HCT116 (cell line): ENCODE measurements around the gene GNG12. TPM values are rescaled to one million over a fixed set of nuclear protein-coding genes. Genes with fewer than 3 reads are reported as not detected.

ENCODE experiments used
- ATAC-seq: fragments of 200-7000 bp; cut with Tn5 transposase; 2 replicates; pipeline ENCODE4 v1.9.1; 2020; ENCODE audit warnings: mild to moderate bottlenecking, moderate library complexity
- BruUV-seq: library from RNA; stranded (reverse); fragments of 400-500 nt; replicated peaks from 2 replicates; lab custom pipeline; 2021; lab: Mats Ljungman, UMichigan
- CTCF ChIA-PET: fragments of 300-600 bp; sonication (Branson Sonifier 250); formaldehyde crosslinking; loops from one replicate; lab custom pipeline; 2021; ENCODE audit warnings: antibody characterized with exemption; lab: Charles Lee
- POLR2A ChIA-PET: fragments of 300-600, 350-600 bp; sonication (Branson Sonifier 250); formaldehyde crosslinking; loops from one replicate; lab custom pipeline; 2021; ENCODE audit warnings: antibody characterized with exemption; lab: Charles Lee
- RAD21 ChIA-PET, 2 experiments: fragments of 300-600 bp; sonication (Branson Sonifier 250); formaldehyde crosslinking; loops; one replicate each; lab custom pipeline; 2023; ENCODE audit warnings: low total read pairs in 2 of 2; ENCODE audit not compliant: uncharacterized antibody in 2 of 2, unreplicated experiment in 2 of 2, low non-redundant PET in 1 of 2; lab: Charles Lee
- DNase-seq: peaks from one replicate; pipeline ENCODE4 v3.0.0-alpha.2; 2010; ENCODE audit warnings: low read depth, low spot score
- H2AFZ ChIP-seq: fragments of 200-600 bp; shearing (Covaris generic), sonication (generic); 2 replicates; pipeline ENCODE4 v1.6.1; 2017; ENCODE audit warnings: low read depth, mixed run types, mixed read lengths, antibody characterized with exemption, low read length; ENCODE audit not compliant: poor library complexity, severe bottlenecking
- H3K27ac ChIP-seq: 2 replicates; pipeline ENCODE4 v1.5.1; 2012; ENCODE audit warnings: low read depth, low read length
- H3K27me3 ChIP-seq: fragments of 200-600 bp; sonication (generic); 2 replicates; pipeline ENCODE4 v1.6.1; 2016; ENCODE audit warnings: mixed run types, low read length, mixed read lengths; ENCODE audit not compliant: insufficient read depth
- H3K36me3 ChIP-seq, 2 experiments: fragments of 200-500 bp in 1 of 2; fragments of 200-600 bp in 1 of 2; sonication (Bioruptor generic) in 1 of 2; sonication (generic) in 1 of 2; 2 replicates each; pipeline versions ENCODE4 v1.5.1 to v1.6.1; 2014 to 2016; ENCODE audit warnings: low read length in 2 of 2, inconsistent platforms in 1 of 2, mixed read lengths in 1 of 2, mixed run types in 1 of 2; ENCODE audit not compliant: insufficient read depth in 2 of 2, control insufficient read depth in 1 of 2
- H3K4me1 ChIP-seq, 2 experiments: fragments of 200-600 bp in 1 of 2; sonication (generic) in 1 of 2; 2 replicates each; pipeline versions ENCODE4 v1.5.1 to v1.6.1; 2012 to 2017; ENCODE audit warnings: low read length in 2 of 2, inconsistent platforms in 1 of 2, mild to moderate bottlenecking in 1 of 2, mixed read lengths in 1 of 2, mixed run types in 1 of 2, moderate library complexity in 1 of 2; ENCODE audit not compliant: insufficient read depth in 2 of 2, control insufficient read depth in 1 of 2
- H3K4me2 ChIP-seq: fragments of 200-600 bp; sonication (generic); 2 replicates; pipeline ENCODE4 v1.6.1; 2017; ENCODE audit warnings: mixed run types, low read length, mixed read lengths
- H3K4me3 ChIP-seq, 2 experiments: fragments of 200-600 bp in 1 of 2; sonication (generic) in 1 of 2; replicated peaks in 1 of 2; 2 replicates each; pipeline ENCODE4 v1.5.1; 2011 to 2016; ENCODE audit warnings: low read length in 2 of 2, control low read depth in 1 of 2, low read depth in 1 of 2, mild to moderate bottlenecking in 1 of 2, mixed read lengths in 1 of 2, mixed run types in 1 of 2
- H3K79me2 ChIP-seq: fragments of 200-600 bp; sonication (generic); 2 replicates; pipeline ENCODE4 v1.6.1; 2017; ENCODE audit warnings: mild to moderate bottlenecking, mixed run types, low read length, moderate library complexity, mixed read lengths; ENCODE audit not compliant: insufficient read depth
- H3K9ac ChIP-seq: fragments of 200-600 bp; sonication (generic); 2 replicates; pipeline ENCODE4 v1.6.1; 2016; ENCODE audit warnings: low read length, mixed read lengths
- H3K9me2 ChIP-seq: fragments of 200-600 bp; sonication (generic), shearing (Covaris generic); 2 replicates; pipeline ENCODE4 v1.6.1; 2017; ENCODE audit warnings: mixed run types, mild to moderate bottlenecking, moderate library complexity; ENCODE audit not compliant: insufficient read depth
- H3K9me3 ChIP-seq, 2 experiments: fragments of 200-500 bp in 1 of 2; fragments of 200-600 bp in 1 of 2; sonication (Bioruptor generic) in 1 of 2; sonication (generic) in 1 of 2; 2 replicates each; pipeline ENCODE4 v1.6.1; 2014 to 2017; ENCODE audit warnings: low read length in 2 of 2, mixed read lengths in 2 of 2, inconsistent platforms in 1 of 2, low read depth in 1 of 2, mild to moderate bottlenecking in 1 of 2, mixed run types in 1 of 2, moderate library complexity in 1 of 2; ENCODE audit not compliant: control insufficient read depth in 1 of 2, insufficient read depth in 1 of 2
- H4K20me1 ChIP-seq: fragments of 200-600 bp; sonication (generic), shearing (Covaris generic); 2 replicates; pipeline ENCODE4 v1.6.1; 2017; ENCODE audit warnings: mixed run types, mild to moderate bottlenecking, moderate library complexity; ENCODE audit not compliant: insufficient read depth
- CBX3 ChIP-seq: IDR thresholded peaks from 2 replicates; pipeline ENCODE4 v1.6.1; 2012; ENCODE audit warnings: low read depth
- CEBPB ChIP-seq: IDR thresholded peaks from 2 replicates; pipeline ENCODE4 v1.6.1; 2012; ENCODE audit warnings: low read depth
- FOSL1 ChIP-seq: IDR thresholded peaks from 2 replicates; pipeline ENCODE4 v1.6.1; 2012; ENCODE audit warnings: low read depth
- JUND ChIP-seq: IDR thresholded peaks from 2 replicates; pipeline ENCODE4 v1.6.1; 2012
- RAD21 ChIP-seq: IDR thresholded peaks from 2 replicates; pipeline ENCODE4 v1.6.1; 2012; ENCODE audit warnings: low read depth, mild to moderate bottlenecking
- SP1 ChIP-seq: IDR thresholded peaks from 2 replicates; pipeline ENCODE4 v1.6.1; 2012; ENCODE audit warnings: low read depth
- TCF7L2 ChIP-seq: IDR thresholded peaks from 2 replicates; pipeline ENCODE4 v1.7.0; 2011; ENCODE audit warnings: borderline replicate concordance, inconsistent platforms; ENCODE audit not compliant: insufficient read depth, insufficient read length; ENCODE audit errors: extremely low read depth
- ZNF274 ChIP-seq: fragments of 200-500 bp; sonication (Bioruptor generic); IDR thresholded peaks from 2 replicates; pipeline ENCODE4 v1.6.1; 2014; ENCODE audit warnings: mild to moderate bottlenecking, low read depth, low read length, inconsistent platforms
- intact Hi-C: fragments of 100-400 bp; cut with micrococcal nuclease; formaldehyde crosslinking; loops from 2 replicates; pipeline ENCODE4 v1.10.0; 2022
- total RNA-seq: library from RNA; stranded (reverse); gene quantifications from one replicate; pipeline ENCODE4 v1.2.1, GENCODE V29; 2021; ENCODE audit not compliant: unreplicated experiment
- TF ChIP-seq, protein P1 (sequence below): IDR thresholded peaks from 2 replicates; pipeline ENCODE4 v1.6.1; 2012

Gene GNG12
- total RNA-seq, 1 experiment from 2014 or later = 49.6 TPM

DNA sequence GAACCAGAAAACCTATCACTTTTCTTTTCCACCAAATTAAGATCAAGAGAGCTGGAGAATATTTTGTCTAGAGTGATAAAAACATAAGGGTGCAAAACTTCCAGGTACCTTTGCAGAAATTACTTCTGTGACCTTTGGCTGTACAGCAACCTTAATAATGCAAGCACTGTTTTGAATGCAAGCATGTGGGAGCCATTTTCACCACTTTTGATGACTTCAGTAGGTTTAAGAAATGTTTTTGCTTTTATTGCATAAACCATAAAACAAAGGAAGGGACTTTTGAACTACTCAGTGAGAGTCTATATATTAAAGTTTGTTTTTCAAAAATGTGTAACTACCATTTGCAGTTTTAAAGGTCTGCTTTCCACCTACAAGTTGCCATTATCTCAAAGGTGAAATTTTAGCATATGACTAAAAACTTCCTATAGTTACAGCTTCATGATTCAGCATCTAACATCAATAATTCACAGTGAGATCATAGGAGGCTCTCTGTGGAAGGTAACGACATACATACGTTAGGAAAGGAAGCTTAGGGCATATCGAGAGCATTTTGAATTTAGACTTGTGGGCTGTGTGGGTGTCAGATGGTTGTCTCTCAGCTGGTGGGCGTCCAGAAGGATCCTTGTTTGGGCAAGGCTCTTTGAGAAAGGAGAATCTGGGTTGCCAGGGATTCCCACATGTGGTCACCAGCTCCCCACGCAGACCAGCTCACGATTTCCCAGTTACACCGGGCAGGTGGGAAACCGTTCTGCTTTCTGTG, 149.3 kb downstream of the GNG12 start:
- no peak for ATAC-seq
- H3K36me3 ChIP-seq = peaks cover 15 to 17% of the 10 kb centered on the region in 2 experiments
- peak overlapping the region; percentile 21 for H3K27ac ChIP-seq
- no peaks in the 10 kb centered on the region for H3K27me3 ChIP-seq
- no TSS peak for BruUV-seq
- H3K9me3 ChIP-seq = no peaks in the 10 kb centered on the region
- H3K9ac ChIP-seq = peak overlapping the region; percentile 33
- DNase-seq = no peak
- peak overlapping the region in 1 of 2 experiments; percentile 91; a peak in 2 of 4 replicates for H3K4me3 ChIP-seq
- H3K9me2 ChIP-seq = no peaks in the 10 kb centered on the region
- peaks cover 28 to 50% of the 10 kb centered on the region in 2 experiments for H3K4me1 ChIP-seq
- ChIA-PET POLR2A (interaction anchor here (0.9 to 6.3 kb wide), 18 partner anchors 9 to 759 kb away, joined by 3 to 50 read pairs (median 4); partner anchors contain the start of genes DNAI4 and MIER1), RAD21 (interaction anchor here (1.1 to 3.0 kb wide), 5 partner anchors 16 to 151 kb away, joined by 3 to 10 read pairs (median 6); no protein-coding TSS in a partner anchor), CTCF (interaction anchor here (1.3 to 1.7 kb wide), 3 partner anchors 10 to 76 kb away, joined by 4 to 14 read pairs (median 10); no protein-coding TSS in a partner anchor)
- intact Hi-C loops = loop anchor here (10.0 kb wide), 3 partner anchors 119 to 701 kb away; partner anchors contain the start of gene GNG12
- peaks cover 31% of the 10 kb centered on the region for H3K79me2 ChIP-seq
- H2AFZ ChIP-seq = peak overlapping the region; percentile 86
- peak overlapping the region; percentile 90 for H3K4me2 ChIP-seq
- H4K20me1 ChIP-seq = peaks cover 4% of the 10 kb centered on the region; the same call in 1 of the 2 replicates
- TF ChIP-seq RAD21 = no peak
- peak; percentile 55; the same call in 1 of the 2 replicates for TF ChIP-seq FOSL1

DNA sequence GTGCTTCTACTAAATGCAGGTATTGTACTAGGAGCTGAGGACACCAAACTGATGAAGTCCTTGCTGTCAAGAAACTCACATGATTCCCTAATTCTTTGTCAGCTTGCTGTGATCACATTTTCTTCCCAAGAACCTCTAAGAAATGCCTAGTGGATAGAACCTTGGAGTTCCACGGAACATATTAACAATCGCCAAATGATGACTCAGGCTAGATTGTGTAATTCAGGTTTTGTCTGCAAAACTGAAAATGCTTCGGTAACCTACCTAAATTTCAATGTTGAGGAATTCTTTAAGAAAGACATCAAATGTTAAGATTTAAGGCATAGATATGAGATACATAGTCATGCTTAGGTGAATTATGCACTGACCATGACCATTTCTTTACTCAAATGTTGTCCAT, 150.0 kb downstream of the GNG12 start:
- H3K9me3 ChIP-seq = no peaks in the 10 kb centered on the region
- H3K79me2 ChIP-seq = peaks cover 31% of the 10 kb centered on the region
- no peak overlapping the region for H3K4me3 ChIP-seq
- no TSS peak for BruUV-seq
- ATAC-seq (no peak), DNase-seq (no peak)
- intact Hi-C loops = loop anchor here (10.0 kb wide), 3 partner anchors 119 to 701 kb away; partner anchors contain the start of gene GNG12
- no peak overlapping the region for H3K27ac ChIP-seq
- H3K4me2 ChIP-seq = peak overlapping the region; percentile 90
- peaks cover 4% of the 10 kb centered on the region; the same call in 1 of the 2 replicates for H4K20me1 ChIP-seq
- peaks cover 12 to 13% of the 10 kb centered on the region in 2 experiments for H3K36me3 ChIP-seq
- CTCF ChIA-PET = interaction anchor here (1.3 kb wide), 1 partner anchor 77 kb away, joined by 4 read pairs; no protein-coding TSS in a partner anchor
- H2AFZ ChIP-seq = peak overlapping the region; percentile 86
- no peaks in the 10 kb centered on the region for H3K27me3 ChIP-seq
- H3K9ac ChIP-seq = no peak overlapping the region
- peaks cover 28 to 44% of the 10 kb centered on the region in 2 experiments for H3K4me1 ChIP-seq
- POLR2A ChIA-PET = interaction anchor here (1.6 to 6.3 kb wide), 4 partner anchors 9 to 146 kb away, joined by 3 to 50 read pairs (median 9); no protein-coding TSS in a partner anchor
- no peaks in the 10 kb centered on the region for H3K9me2 ChIP-seq
- RAD21 ChIA-PET = interaction anchor here (1.0 to 1.3 kb wide), 3 partner anchors 77 kb away, joined by 3 read pairs; no protein-coding TSS in a partner anchor
- TF ChIP-seq CEBPB (peak; percentile 97), SP1 (peak; percentile 60; the same call in 1 of the 2 replicates), JUND (peak; percentile 78), FOSL1 (peak; percentile 78), TCF7L2 (no peak), ZNF274 (no peak), CBX3 (peak; percentile 48; the same call in 1 of the 2 replicates)
- TF ChIP-seq, protein P1, sequence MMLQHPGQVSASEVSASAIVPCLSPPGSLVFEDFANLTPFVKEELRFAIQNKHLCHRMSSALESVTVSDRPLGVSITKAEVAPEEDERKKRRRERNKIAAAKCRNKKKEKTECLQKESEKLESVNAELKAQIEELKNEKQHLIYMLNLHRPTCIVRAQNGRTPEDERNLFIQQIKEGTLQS = peak; percentile 52; the same call in 1 of the 2 replicates
